ENCODE data around the gene MRPL44.
"Not testable (repeated sequence)": the region's sequence is repeated elsewhere in the genome, so short reads cannot be mapped to it uniquely, and the experiment has no call there.

The MRPL44 gene

DNA sequence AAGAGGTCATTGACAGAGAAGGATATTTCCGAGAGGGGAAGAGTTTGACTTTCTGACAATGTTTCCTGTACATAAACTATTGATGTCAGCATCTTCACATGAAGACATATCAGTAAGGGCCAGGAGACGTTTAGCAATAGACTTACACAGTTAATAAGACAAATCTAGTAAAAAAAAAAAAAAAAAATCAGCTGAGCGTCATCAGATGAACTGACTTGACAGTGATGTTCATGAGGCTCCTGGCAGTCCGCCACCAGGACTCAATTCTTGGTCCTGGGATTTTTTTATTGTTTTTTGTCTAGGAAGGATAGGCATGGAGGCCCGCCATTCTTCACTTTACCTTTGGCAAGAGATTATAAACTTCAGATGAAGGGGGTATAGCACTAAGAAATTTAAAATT lies 14.5 kb downstream of the MRPL44 start:
- DNase-seq (ENCODE audit: low spot score): no peak

DNA sequence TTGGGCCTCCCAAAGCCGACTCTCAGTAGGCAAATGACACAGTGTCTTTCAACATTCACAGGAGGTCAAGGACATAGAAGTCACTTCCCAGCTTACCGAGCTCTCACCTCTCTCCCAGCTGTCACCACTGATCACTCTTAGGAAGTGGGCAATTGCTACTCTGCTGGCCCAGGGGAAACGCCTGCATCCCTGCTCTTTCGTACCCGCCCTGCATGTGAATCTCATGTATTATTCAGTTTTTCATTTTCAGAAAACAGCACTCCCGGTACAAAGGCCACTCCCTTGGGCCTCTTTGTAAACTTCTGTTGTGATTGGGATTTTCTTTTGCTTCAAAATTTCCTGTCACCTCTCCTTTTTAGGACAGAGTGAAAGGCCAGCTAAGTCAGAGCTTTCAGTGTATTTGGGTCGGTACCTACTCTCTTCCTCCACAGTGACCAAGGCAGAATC lies 15.4 kb downstream of the MRPL44 start:
- no peak for DNase-seq (ENCODE audit: low spot score)

DNA sequence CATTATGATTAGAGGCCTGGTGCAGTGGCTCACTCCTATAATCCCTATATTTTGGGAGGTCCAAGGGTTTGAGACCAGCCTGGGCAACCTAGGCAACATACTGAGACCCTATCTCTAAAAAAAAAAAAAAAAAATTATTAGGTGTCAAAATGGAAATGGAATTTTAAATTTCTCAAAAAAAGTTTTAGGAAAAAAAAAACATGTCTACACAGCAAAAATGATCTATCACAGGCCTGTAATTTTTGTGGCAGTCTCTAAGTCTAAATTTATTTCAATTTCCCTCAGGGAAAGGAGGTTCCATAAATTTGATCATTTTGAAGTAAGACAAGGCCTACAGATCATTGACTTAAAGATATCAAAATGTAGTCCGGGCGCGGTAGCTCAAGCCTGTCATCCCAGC lies 16.3 kb downstream of the MRPL44 start:
- no peak for DNase-seq (ENCODE audit: low spot score)

DNA sequence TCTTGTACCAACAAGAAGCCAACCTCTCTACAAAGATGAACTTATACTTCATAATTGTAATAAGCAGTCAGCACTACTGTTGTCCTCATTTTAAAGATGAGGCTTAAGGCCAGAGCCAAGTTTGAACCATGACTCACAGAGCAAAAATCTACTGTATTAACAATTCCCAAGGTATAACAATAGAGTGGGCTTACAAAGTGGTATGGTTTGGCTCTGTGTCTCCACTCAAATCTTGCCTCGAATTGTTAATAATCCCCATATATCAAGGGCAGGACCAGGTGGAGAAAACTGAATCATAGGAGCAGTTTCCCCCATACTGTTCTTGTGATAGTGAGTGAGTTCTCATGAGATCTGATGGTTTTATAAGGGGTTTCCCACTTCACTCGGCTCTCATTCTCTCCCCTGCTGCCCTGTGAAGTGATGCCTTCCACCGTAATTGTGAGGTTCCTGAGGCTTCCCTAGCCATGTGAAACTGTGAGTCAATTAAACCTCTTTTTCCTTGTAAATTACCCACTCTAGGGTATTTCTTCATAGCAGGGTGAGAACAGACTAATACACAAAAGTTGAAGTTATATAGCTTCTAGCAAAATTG lies 19.5 kb downstream of the MRPL44 start:
- DNase-seq (ENCODE audit: low spot score): no peak

DNA sequence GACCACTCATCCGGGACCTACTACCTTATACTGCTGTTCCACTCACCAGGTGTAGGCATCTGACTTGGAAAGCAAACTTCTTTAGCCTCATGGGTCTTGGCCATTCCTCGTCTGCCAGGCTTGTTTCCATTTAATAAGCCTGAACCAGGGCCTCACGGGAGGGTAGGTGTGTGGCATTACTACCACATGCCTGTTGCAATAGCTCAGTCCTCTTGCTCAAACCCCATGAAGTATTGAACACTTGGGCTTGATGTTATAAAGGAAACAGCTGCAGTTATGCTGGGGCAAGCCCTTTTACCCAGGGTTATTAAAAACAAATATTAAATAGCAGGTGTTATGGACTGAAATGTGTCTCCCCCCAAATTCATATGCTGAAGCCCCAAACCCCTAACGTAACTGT lies 21.2 kb downstream of the MRPL44 start:
- no peak for DNase-seq (ENCODE audit: low spot score)

DNA sequence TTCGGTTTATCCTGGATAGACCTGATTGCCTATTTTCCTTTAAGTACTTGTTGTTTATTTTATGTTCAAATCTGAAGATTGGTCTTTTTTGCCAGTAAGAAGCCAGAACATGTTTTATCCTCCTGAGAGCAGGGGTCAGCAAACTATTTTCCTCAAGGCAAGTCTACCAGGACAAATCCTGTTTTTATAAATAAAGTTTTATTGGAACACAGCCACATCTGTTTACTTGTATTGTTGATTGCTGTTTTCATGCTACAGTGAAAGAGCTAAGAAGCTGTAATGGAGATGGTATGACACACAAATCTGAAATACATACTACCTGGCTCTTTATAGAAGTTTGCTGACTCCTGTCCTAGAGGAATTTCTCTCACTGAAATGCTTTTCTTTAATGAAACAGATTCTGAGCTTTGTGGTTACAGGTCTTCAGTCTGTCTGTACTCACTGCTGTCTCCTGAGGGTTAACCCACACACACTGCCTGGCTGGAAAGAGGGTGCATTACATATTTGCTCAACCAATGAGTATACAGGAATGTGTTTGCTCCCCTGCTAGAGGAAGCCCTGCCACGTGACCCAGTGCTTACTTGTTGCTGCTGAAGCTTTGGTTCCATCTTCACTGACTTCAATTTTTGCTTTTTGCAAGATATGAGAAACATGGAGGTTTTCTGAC lies 22.6 kb downstream of the MRPL44 start:
- DNase-seq (ENCODE audit: low spot score): no peak

DNA sequence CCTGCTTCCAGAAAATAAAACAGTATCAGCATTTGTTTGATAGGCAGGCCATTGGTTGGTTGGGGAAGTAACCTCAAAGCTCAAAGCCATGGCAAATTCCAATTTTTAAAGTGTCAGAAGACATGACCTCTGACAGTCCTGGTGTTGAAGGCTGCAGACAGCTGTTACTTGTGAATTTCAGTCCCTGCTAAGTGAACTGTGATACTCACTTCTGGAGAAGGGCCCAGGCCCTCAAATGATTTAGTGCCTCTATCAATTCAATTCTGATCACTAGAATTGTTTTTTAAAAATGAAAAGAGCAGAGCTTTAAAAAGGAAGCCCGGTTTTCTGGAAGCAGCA lies 23.1 kb downstream of the MRPL44 start:
- no peak for DNase-seq (ENCODE audit: low spot score)

DNA sequence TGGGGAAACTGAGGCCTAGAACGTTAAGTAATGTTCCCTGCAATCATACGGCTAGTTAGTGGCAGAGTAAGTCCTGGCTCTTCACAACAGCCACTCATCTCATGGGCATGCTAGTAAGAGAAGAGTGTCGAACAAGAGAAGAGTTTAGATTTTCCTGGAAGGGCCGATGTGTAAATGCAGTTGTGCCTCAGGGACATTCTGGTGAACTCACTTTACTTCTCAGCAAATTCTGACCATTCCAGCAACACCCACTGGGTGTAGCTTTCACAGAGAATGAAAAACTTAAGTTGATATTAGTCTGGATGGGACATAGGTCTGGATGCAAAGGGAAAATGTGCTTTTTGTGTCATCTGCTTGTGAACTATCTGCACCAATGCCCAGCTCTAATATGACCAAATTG lies 23.5 kb downstream of the MRPL44 start:
- DNase-seq (ENCODE audit: low spot score): no peak

DNA sequence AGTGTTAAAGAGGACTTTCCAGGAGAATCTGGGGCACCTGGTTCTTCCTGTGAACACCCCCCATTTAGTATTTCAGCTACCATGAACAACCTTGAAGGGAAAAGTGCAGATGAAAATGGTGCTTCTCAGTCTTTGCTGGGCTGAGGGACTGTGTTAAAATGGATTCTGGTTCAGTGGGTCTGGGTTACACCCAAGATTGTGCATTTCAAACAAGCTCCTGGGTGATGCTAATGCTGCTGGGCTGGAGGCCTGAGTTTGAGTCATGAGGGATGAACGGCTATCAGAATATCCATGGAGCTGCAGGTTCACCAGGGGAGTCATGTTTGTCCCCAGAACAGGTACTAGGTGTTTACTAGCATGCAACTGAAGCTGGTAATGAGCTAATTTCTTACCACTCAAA lies 24.0 kb downstream of the MRPL44 start:
- no peak for DNase-seq (ENCODE audit: low spot score)

DNA sequence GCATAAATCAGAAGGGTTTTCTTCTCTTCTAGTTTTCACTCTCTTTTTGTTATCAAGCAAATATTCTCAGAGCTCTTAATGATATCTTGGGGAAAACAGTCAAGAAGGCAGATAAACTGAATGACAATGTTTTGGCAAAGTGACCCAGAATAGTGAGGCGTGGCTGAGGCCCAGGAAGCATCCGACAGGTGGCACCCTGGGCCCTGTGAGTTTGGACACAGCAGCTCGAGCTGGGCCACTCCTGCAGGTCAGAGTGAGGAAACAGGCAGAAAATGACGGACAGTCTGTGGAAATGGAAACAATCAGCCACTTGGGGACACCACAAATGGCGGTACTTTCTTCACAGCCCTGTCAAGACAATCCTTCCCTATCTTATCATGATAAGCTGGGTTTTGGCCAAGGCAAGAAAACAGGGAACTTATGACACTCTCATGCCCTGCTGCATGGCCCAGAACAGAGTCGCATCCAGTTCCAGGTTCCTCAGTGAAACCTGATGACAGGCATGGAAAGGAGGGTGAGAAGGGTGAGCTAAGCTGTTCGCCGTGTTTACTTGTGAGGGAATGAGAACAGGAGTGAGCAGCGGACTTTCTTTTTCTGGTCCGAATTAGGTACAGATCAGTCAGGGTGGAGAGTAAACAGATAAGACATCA lies 32.1 kb downstream of the MRPL44 start:
- DNase-seq (ENCODE audit: low spot score): no peak

DNA sequence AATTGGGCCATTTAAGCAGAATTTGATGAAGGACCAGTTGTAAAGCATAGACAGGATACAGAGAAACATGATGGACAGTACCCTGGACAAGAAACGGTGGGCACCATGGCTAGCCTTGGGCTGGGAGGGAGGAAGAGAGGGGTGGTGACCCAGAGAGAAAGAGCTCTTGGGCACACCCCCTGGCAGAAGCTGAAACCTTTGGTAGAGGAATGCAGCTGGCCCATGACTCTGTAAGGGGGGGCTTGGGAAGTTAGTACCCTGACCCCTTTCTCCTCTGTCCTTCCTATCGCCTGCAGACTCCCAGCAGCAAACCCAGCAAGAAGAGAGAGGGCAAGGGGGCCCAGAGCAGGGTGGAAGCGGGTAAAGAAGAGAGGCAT lies 32.6 kb downstream of the MRPL44 start:
- DNase-seq (ENCODE audit: low spot score): no peak

DNA sequence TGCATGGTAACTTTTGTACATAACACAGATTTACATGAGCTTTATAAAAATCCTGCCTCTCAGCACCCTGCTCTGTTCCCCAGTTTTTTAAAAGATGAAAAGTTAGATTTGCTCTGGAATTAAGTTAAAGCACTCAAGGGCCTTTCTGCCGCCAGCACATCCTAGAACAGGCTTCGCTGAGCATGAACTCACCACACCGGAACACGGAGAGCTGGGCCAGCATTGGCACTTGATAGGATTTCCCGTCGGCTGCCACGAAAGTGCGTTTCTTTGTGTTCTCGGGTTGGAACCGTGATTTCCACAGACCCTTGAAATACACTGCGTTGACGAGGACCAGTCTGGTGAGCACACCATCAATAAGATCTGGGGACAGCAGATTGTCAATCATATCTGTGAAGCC lies 34.3 kb downstream of the MRPL44 start:
- DNase-seq (ENCODE audit: low spot score): no peak

DNA sequence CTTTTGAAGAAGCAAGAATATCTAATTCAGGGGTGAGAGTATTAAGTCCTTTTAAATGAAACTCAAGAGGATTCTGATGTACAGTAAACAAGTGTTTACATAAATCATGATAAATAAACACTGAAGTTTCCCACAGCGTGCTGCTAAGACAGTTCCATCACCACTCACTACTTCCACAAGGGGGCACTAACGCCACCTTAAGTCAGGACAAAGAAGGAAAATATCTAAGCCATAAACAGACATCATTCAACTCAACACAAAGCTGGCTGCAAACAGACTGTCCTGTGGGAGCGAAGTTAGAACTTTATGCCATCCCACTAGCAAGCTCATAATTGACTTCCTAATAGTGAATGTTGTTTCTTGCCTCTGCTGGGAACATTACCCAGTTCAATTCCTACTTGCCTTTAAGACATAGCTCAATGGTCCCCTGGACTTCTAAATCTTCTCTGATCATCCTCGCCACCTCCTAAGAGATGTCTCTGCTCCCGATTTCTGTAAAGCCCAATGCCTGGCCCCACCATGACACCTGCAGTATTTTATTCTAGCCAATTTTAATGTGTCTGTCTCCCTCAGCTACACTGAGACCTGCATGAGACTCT lies 36.5 kb downstream of the MRPL44 start:
- peak; percentile 67 for DNase-seq (ENCODE audit: low spot score)

DNA sequence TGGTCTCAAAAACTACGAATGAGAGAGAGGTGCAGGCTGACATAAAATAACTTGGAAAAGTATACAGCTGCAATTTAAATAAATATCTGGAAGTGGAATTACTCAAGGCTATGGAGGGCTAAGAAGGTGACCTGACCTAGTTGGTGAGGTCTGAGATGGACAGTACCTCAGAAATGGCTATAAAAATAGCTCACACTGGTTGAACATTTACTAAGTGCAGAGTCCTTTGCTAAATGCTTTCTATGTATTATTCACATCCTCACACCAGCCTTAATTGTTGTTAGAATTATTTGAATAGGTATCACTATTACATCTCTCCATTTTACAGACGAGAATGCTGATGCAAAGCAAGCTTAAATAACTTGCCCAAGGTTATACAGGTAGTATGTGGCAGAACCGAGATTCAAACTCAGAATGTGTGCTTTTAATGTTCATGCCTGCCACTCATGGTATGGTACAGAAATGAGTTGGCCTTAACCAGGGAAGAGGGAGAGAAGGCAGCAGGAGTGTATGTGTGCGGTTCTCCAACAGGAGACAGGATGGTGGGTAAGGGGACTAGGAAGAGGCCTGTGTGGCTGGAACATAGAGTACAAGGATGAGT lies 37.4 kb downstream of the MRPL44 start:
- DNase-seq (ENCODE audit: low spot score): no peak

DNA sequence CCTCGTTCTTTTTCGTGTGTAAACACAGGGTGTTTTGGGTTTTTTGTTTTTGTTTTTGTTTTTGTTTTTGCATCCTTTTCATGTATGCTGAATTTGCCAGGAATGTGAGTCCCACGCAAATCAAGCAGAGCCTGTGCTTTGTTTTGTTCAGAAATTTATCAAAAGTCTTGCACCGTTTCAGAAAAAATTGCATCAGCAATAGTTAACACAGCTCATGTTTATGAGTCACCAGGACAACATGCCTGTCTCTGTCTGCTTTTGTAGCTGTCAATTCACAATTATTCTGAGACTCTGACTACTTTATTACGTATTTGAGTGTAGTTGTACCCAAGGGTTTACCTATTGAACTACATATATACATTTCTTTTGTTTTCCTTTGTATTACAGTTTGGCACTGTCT lies 38.3 kb downstream of the MRPL44 start:
- no peak for DNase-seq (ENCODE audit: low spot score)

DNA sequence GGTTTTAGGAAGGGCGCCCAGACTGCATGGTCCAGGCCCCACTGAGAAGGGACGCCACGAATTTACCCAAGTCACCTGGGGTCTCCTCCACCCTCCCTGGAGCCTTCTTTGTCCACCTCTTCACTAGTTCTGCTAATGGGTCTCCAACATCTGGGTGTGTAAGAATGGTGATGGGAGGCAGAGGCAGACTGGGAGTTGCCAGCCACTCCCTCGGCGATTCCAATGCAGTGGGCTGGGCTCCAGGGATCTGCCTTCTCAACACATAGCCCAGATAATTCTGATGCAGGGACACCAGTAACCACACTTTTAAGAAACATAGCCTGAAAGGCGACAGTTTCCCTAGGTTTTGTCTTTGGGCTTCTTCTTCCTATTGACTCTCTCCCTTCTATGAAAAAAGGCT lies 39.1 kb downstream of the MRPL44 start:
- no peak for DNase-seq (ENCODE audit: low spot score)

DNA sequence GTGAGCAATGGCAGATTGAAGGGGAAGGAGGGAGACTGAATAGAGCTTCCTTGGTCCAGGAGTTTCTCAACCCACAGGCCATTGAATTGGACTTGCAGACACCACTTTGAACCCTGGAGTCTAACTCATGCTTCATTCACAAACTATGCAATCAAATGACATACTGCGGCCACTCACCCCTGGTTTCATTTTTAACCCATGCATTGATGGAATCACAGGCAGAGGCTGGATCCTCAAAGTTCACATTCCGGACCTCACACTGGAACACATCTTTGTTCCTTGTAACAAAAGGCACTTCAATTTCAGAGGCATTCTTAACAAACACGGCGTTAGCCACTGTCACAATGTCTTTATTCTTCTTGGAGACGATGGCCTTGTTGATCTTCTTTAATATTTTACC lies 40.7 kb downstream of the MRPL44 start:
- DNase-seq (ENCODE audit: low spot score): no peak

DNA sequence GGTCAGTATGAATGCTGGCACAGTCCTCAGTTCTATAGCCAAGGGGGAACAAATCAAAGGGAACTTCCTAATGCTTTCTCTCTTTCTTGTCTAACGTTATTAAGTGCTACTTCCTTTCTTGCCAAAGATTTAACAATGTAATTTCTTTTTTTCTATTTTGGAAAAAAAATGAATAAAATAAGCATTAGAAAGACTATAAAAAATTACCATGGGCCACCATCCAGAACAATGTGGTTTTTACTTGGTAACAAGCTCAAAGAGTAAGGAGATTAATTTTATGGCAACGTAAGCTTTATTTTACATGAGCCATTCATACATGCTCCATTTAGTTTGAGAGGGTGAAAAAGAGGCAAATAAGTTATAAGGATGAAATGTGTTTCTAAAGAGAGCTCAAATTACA lies 41.7 kb downstream of the MRPL44 start:
- DNase-seq (ENCODE audit: low spot score): no peak

DNA sequence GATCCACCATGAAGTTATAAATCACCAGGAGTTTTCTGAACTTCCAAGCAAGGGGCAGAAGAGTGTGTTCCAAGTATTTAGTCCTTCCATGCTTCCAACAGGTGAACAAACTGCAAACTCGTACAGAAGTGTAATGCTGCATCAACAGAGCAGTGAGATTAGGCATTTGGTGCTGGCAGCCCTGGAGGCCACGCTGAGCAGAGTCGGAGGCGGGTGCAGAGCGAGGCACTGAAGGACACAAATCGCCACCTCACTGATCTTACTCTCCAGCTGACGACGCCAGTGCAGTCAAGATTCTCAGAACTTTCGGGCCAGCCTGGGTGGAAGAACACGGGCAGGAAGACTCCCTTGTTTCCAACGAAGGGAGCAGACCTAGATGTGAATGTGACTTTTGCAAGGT lies 42.6 kb downstream of the MRPL44 start:
- no peak for DNase-seq (ENCODE audit: low spot score)

DNA sequence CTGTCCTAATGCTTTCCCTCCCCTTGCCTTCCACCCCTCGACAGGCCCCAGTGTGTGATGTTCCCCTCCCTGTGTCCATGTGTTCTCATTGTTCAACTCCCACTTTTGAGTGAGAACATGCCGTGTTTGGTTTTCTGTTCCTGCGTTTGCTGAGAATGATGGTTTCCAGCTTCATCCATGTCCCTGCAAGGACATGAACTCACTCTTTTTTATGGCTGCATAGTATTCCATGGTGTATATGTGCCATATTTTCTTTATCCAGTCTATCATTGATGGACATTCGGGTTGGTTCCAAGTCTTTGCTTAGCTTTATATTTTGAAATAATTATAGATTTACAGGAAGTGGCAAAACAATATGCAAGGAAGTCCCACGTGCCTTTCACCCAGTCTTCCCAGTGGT lies 43.4 kb downstream of the MRPL44 start:
- not testable (repeated sequence) for DNase-seq (ENCODE audit: low spot score)

DNA sequence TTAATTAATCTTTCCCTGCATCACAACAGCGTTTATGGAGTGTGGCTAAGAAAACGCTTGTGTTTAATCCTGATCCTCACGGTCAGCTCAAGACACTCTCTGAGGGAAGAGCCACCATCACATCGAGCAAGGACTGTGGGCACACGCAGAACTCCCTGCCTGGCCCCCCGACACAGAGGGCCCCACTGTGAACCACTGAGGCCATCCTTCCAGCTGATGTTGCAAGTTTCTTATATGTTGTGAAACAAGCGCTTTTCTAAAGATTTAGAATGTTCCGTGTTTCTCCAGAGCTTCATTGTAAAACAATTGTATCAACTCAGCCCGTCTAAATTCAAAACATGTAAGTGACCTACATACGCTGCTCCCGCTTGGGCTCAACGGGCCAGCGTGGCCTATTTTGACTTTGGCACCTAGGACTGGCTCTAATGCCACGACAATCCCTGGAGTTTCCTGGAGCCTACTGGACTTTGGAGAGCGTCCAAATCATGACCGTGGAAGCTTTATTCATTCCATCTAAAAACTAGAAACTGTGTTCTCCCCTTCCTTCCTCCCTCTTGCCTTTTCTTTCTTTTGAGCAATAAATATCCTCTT lies 46.9 kb downstream of the MRPL44 start:
- DNase-seq (ENCODE audit: low spot score): peak; percentile 38

DNA sequence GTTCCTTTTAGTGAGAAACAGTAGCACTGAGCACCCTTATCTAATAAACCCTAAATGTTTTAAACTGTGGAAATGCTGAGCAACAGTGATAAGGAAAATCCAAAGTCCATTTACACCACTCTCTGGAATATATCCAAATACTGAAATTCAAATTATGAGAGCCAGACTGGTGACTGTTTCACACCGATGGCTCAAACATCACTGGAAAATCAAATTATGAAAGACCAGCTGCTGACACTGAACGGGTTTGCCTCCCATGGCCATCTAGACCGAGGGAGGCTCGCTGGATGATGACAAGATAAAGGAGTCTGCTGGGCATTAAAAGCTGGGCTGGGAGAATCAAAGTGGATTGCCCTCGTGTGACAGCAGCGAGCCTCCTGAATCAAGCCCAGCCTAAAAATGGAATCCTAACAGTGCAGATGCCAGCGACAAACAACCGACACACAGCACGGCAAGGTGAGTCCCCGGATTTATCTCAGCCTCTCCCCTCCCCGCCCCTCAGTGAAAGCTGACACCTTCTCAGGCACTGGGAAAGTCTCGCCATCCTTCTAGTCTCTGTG lies 51.5 kb downstream of the MRPL44 start:
- no peak for DNase-seq (ENCODE audit: low spot score)

Measured in putamen (tissue), 1 donor.